ENCODE measurements around the gene BTNL9.
"Not testable (repeated sequence)": the region's sequence is repeated elsewhere in the genome, so short reads cannot be mapped to it uniquely, and the experiment has no call there.

The BTNL9 gene

DNA sequence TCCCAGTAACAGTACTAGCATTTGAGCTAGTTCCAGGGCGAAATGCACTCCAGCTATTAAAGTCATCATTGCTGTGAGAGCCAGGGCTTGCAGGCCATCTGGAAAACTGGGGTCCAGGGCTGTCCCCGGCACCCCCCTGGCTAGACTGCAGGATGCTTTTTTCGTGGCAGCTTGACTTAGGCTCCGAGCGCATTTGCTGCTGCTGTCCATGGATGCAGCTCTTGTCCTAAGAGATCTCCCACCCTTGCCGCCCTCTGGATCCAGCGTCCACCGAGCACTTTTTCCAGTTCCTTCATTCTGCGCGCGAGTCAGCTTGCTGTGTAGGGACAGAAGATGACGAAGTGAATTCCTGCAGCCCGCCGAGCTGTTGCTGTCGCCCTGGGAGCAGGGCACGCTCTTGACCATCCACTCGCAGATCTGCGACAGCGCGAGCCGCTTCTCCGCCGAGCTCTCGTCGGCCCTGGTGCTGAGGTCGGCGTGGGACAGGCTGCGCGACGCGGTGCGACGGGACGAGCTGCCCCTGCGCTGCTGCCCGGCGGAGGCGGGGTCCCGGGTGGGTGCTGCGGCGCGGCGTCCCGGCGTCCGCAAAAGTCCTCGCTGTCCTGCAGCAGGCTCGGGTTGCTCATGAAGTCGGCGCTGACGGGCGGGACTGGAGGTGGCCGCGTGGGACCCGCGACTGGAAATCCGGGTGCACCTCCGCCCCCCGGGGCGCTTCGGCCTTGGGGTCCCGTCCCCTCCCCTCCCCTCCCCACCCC lies 60.2 kb downstream of the BTNL9 start:
- DNase-seq (ENCODE audit: low read depth) = no peak
- TF ChIP-seq, protein P1, sequence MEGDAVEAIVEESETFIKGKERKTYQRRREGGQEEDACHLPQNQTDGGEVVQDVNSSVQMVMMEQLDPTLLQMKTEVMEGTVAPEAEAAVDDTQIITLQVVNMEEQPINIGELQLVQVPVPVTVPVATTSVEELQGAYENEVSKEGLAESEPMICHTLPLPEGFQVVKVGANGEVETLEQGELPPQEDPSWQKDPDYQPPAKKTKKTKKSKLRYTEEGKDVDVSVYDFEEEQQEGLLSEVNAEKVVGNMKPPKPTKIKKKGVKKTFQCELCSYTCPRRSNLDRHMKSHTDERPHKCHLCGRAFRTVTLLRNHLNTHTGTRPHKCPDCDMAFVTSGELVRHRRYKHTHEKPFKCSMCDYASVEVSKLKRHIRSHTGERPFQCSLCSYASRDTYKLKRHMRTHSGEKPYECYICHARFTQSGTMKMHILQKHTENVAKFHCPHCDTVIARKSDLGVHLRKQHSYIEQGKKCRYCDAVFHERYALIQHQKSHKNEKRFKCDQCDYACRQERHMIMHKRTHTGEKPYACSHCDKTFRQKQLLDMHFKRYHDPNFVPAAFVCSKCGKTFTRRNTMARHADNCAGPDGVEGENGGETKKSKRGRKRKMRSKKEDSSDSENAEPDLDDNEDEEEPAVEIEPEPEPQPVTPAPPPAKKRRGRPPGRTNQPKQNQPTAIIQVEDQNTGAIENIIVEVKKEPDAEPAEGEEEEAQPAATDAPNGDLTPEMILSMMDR (IDR thresholded peaks at IDR 0.05; ENCODE audit: low read depth, low read length) = no peak
- TF ChIP-seq POLR2A (IDR thresholded peaks at IDR 0.05; ENCODE audit: extremely low read depth, insufficient read length) (no peak), MYC (IDR thresholded peaks at IDR 0.05; ENCODE audit: low read depth, low read length) (no peak)
- TF ChIP-seq, protein P2, sequence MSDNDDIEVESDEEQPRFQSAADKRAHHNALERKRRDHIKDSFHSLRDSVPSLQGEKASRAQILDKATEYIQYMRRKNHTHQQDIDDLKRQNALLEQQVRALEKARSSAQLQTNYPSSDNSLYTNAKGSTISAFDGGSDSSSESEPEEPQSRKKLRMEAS (IDR thresholded peaks at IDR 0.05; ENCODE audit: low read depth, low read length) = no peak
- H3K4me3 ChIP-seq (ENCODE audit: low read depth, low read length) = no peak overlapping the region

DNA sequence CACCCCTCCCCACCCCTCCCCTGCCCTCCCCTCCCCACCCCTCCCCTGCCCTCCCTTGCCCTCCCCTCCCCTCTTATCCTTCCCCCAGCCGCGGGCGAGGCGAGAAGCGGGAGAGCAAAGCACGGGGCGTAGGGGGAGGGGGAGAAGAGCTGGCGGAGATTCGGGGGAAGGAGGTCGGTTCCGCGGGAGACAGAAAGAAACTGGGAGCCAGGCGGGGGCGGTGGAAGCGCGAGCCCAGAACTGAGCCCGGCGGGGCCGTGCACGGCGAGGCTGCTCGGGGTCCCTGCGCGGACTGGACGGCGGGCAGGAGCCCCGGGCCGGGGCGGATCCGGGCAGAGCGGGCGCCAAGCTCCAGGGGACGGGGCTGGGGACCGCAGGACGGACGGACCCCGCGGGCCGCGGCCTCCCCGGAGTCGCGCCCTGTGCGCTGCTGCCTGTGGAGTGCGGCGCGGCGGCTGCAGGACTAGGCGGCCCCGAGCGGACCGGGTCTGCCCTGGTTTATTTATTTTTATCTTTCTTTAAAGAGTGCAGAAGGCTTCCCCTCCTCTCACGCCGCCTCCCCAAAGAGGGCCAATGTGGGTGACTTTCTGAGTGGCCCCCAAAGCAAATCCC lies 61.1 kb downstream of the BTNL9 start:
- DNase-seq (ENCODE audit: low read depth); H3K4me3 ChIP-seq (ENCODE audit: low read depth, low read length): not testable (repeated sequence)

DNA sequence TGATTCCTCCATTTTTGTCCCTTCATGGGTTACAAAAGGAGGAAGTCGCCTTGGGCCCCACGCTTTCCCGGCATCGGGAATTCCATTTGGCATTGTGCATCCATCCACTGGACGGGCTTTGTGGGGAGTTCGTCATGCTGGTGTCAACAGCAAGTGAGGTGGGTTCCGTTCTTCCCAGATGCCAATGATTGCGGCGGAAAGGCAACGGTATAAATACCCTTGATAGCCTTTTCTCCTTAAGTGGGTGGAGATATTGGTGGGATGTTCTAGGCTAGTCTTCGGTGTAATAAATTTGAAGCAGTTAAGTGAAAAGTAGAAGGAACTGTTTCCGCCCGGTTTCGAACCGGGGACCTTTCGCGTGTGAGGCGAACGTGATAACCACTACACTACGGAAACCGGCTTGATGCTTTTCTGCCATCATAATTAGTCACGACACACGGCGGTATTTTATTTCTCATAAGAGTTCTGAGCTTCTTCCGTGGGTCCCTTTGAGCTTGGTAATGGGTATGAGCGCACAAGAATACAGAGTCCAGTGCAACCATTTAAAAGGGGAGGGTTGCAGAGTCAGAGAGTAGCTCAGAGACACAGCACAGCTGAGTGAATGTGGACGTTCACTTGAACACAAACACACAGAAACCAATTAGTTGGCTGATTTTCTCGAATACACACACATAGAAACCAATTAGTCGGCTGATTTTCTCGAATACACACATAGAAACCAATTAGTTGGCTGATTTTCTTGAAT lies 62.0 kb downstream of the BTNL9 start:
- H3K4me3 ChIP-seq (ENCODE audit: low read depth, low read length); DNase-seq (ENCODE audit: low read depth): not testable (repeated sequence)

DNA sequence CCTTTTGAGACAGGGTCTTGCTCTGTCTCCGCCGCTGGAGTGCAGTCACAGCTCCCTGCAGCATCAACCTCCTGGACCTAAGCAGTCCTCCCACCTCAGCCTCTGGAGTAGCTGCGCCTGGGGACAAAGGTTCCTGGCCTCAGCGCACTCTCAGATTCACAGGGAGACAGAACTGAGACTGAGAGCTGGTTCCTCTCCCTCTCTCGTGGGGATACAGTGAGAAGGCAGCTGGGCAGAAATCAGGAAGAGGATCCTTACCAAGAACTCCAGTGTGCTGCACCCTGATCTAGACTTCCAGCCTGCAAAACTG lies 64.1 kb downstream of the BTNL9 start:
- H3K4me3 ChIP-seq (ENCODE audit: low read depth, low read length); DNase-seq (ENCODE audit: low read depth): not testable (repeated sequence)

DNA sequence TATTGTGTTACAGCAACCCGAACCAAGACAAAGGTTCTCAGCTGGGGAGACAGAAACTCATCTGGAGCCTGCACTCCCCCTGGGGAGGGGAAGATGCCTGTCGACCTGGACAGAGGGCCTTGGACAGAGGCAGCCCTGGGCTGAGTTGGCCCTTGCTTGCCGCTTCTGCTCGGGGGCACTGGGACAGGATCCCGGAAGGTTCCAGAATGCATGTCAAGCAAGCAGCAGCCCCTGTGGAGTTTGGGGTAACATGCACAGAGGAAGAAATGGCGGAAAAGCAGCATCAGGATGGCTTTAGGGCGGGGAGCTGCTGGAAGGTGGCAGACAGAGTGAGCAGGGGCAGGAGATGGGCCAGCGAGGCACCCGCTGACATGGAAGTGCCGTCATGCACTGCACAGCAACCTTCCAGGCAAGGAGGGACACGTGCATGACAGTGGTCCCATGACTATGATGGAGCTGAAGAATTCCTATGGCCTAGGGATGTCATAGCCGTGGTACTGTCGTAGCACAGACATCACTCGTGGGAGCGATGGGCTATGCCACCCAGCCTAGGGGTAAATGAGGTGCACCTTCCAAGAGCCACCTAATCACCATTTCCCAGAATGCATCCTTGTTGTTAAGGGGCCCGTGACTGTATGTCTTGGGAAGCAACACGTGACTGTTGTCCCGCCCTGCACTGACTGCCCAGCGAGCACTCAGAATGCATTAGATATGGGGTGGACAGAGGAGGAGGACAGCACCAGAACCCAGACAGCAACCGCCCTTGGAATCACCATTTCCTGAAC lies 64.7 kb downstream of the BTNL9 start:
- DNase-seq (ENCODE audit: low read depth); H3K4me3 ChIP-seq (ENCODE audit: low read depth, low read length): not testable (repeated sequence)

DNA sequence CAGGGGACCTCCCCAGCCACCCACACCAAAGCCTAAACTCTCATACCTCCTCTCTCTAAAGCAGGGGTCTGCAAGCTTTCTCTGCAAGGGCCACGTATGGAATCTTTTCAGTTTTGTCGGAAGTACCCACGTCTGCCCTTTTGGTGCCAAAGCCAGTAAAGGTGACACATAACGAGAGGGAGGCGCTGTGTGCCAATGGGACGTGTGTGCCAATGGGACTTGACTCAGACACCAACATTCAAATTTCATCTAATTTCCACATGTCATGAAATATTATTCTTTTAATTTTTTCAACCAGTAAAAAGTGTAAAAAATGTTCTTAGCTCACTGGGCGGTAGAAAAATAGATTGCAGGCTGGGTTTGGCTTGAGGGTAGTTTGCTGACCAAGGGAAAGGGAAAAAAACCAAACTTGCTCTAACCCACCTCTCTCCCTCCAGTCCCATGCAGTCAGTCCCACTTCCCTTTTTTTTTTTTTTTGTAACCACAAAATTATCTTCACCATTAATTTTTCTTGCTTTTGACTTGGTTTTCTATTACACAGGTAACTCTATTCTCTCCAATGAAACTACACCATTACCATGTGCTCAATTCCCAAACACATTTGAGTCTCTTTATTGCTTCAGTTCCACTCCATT lies 65.4 kb downstream of the BTNL9 start:
- TF ChIP-seq POLR2A (IDR thresholded peaks at IDR 0.05; ENCODE audit: extremely low read depth, insufficient read length) (no peak), MYC (IDR thresholded peaks at IDR 0.05; ENCODE audit: low read depth, low read length) (no peak)
- TF ChIP-seq, protein P1 (IDR thresholded peaks at IDR 0.05; ENCODE audit: low read depth, low read length) = no peak
- TF ChIP-seq, protein P2 (IDR thresholded peaks at IDR 0.05; ENCODE audit: low read depth, low read length) = no peak
- H3K4me3 ChIP-seq (ENCODE audit: low read depth, low read length) = no peak overlapping the region
- peak; percentile 14 for DNase-seq (ENCODE audit: low read depth)

DNA sequence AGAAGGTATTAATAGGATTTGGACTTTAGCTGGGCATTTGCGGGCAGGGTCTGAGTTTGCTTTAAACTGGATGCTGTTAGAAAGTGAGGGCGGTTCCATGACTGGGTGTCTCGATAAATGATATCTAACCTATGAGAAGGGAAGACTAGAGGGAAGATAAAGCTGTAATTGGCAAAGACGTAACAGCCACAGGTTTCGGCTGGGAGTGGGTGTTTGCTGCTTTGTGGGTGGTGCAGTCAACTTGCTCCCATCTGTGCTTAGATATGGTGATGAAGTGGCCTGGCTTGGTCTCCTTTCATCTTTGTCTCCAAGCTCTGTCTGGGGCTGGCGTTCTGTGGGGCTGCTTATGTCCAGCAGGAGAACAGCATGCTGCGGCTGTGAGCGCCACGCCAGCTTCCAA lies 67.6 kb downstream of the BTNL9 start:
- DNase-seq (ENCODE audit: low read depth) = no peak
- H3K4me3 ChIP-seq (ENCODE audit: low read depth, low read length) = no peak overlapping the region
- TF ChIP-seq POLR2A (IDR thresholded peaks at IDR 0.05; ENCODE audit: extremely low read depth, insufficient read length) (no peak), MYC (IDR thresholded peaks at IDR 0.05; ENCODE audit: low read depth, low read length) (no peak)
- TF ChIP-seq, protein P2 (IDR thresholded peaks at IDR 0.05; ENCODE audit: low read depth, low read length) = no peak
- TF ChIP-seq, protein P1 (IDR thresholded peaks at IDR 0.05; ENCODE audit: low read depth, low read length) = no peak

Measured in NB4 (cell line).